OCI-LY3 (cell line): ENCODE measurements around the gene TMEM184B.
"Not testable (repeated sequence)": the region's sequence is repeated elsewhere in the genome, so short reads cannot be mapped to it uniquely, and the experiment has no call there.

ENCODE experiments used
- H2AFZ ChIP-seq: fragments of 200-600, 300-600 bp; shearing (Covaris generic); 2 replicates; pipeline ENCODE4 v1.6.0; 2014; ENCODE audit warnings: antibody characterized with exemption, low read depth, low read length
- H3K27ac ChIP-seq: fragments of 200-600, 300-600 bp; sonication (generic); 2 replicates; pipeline ENCODE4 v1.5.1; 2014; ENCODE audit warnings: mild to moderate bottlenecking, low read length, moderate library complexity, mixed read lengths
- H3K27me3 ChIP-seq: fragments of 200-600, 300-600 bp; sonication (generic); 2 replicates; pipeline ENCODE4 v1.6.1; 2014; ENCODE audit warnings: low read depth, low read length, mixed read lengths
- H3K36me3 ChIP-seq: fragments of 200-600, 300-600 bp; sonication (generic); replicated peaks from 2 replicates; pipeline ENCODE3; 2014; ENCODE audit warnings: low read depth, low read length, mixed read lengths
- H3K4me1 ChIP-seq: fragments of 300-600, 200-600 bp; sonication (generic); 2 replicates; pipeline ENCODE4 v1.6.1; 2014; ENCODE audit warnings: low read length, mixed read lengths
- H3K4me2 ChIP-seq: fragments of 200-600, 300-600 bp; sonication (generic); 2 replicates; pipeline ENCODE4 v1.6.1; 2014; ENCODE audit warnings: low read length, mixed read lengths
- H3K4me3 ChIP-seq: fragments of 300-600, 200-600 bp; sonication (generic); 2 replicates; pipeline ENCODE4 v1.5.1; 2014; ENCODE audit warnings: antibody characterized with exemption, mild to moderate bottlenecking, low read length, moderate library complexity
- H3K79me2 ChIP-seq: fragments of 300-600, 200-600 bp; shearing (Covaris generic); 2 replicates; pipeline ENCODE4 v1.6.1; 2014; ENCODE audit warnings: mild to moderate bottlenecking, low read length, mixed read lengths
- H3K9ac ChIP-seq: fragments of 300-600, 200-600 bp; shearing (Covaris generic); 2 replicates; pipeline ENCODE4 v1.6.0; 2014; ENCODE audit warnings: mild to moderate bottlenecking, low read length, moderate library complexity
- H3K9me3 ChIP-seq: fragments of 200-600, 300-600 bp; shearing (Covaris generic); 2 replicates; pipeline ENCODE4 v1.6.1; 2014; ENCODE audit warnings: low read length, mixed read lengths; ENCODE audit not compliant: insufficient read depth
- H4K20me1 ChIP-seq: fragments of 200-600, 300-600 bp; sonication (generic); 2 replicates; pipeline ENCODE4 v1.6.1; 2016; ENCODE audit warnings: low read length, mixed read lengths; ENCODE audit not compliant: insufficient read depth
- EZH2phosphoT487 ChIP-seq: fragments of 200-600 bp; shearing (Covaris generic); IDR thresholded peaks from 2 replicates; pipeline ENCODE4 v1.6.1; 2018; ENCODE audit warnings: antibody characterized with exemption, mixed run types, low read depth
- TF ChIP-seq, protein P1 (sequence below): fragments of 200-600, 300-600 bp; sonication (generic); IDR thresholded peaks from 2 replicates; pipeline ENCODE4 v1.5.1; 2014; ENCODE audit warnings: antibody characterized with exemption, low read length, low read depth

Gene TMEM184B

DNA sequence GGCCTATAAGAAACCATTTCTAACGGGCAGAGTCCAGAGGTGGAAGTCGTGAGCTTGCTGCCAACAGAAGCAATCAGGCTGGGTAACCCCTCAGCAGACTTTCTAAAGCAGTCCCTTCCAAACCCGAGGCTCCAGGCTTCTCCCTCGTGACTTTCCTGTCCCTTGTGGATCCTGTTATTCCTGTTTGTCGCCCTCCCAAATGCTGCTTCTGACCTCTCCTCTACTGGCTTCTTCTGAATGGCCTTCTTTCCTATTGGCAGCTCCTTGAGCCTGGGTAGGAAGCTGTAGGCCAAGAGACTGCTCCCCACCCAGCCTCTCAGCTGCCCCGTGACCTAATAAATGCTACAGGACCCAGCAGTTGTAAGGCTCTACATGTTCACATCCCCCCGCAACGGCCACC is 36.0 kb downstream of the TMEM184B start:
- no peak overlapping the region for H3K4me2 ChIP-seq
- peaks cover 24% of the 10 kb centered on the region for H3K79me2 ChIP-seq
- TF ChIP-seq EZH2phosphoT487: no peak
- TF ChIP-seq, protein P1, sequence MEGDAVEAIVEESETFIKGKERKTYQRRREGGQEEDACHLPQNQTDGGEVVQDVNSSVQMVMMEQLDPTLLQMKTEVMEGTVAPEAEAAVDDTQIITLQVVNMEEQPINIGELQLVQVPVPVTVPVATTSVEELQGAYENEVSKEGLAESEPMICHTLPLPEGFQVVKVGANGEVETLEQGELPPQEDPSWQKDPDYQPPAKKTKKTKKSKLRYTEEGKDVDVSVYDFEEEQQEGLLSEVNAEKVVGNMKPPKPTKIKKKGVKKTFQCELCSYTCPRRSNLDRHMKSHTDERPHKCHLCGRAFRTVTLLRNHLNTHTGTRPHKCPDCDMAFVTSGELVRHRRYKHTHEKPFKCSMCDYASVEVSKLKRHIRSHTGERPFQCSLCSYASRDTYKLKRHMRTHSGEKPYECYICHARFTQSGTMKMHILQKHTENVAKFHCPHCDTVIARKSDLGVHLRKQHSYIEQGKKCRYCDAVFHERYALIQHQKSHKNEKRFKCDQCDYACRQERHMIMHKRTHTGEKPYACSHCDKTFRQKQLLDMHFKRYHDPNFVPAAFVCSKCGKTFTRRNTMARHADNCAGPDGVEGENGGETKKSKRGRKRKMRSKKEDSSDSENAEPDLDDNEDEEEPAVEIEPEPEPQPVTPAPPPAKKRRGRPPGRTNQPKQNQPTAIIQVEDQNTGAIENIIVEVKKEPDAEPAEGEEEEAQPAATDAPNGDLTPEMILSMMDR: no peak
- no peaks in the 10 kb centered on the region for H3K27me3 ChIP-seq
- no peak overlapping the region for H2AFZ ChIP-seq
- H3K9me3 ChIP-seq: no peaks in the 10 kb centered on the region
- H3K4me3 ChIP-seq: no peak overlapping the region
- H3K9ac ChIP-seq: no peak overlapping the region
- no peaks in the 10 kb centered on the region for H3K4me1 ChIP-seq
- H3K27ac ChIP-seq: no peak overlapping the region
- peaks cover 49% of the 10 kb centered on the region for H4K20me1 ChIP-seq
- peaks cover 79% of the 10 kb centered on the region for H3K36me3 ChIP-seq

DNA sequence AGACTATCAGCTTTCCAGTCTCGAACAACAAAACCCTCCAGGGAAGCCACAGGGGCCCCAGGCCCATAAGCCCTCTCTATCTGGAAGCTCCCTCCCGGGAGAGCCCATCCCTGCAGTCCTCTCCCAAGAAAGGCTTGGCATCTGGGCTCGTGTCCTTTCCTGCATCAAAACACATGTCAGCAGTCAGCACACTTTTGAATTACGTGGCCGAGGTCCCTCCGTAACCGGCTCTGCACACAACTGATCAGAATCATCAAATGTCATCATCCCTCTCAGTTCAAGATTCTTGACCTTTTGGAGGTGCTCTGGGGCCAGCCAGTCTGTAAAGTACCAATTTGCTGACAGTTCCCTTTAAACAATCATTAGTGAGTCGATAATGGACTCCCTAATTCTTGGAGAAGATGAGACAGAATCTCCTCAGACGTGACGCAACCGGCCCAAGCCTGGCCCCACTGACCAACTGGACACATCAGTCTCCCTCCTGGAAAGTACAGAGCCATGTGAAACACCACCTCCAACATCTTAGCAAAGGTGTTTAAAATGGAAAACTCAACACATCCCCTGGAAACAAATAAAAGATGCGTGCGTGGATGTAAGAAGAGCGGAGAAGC is 37.5 kb downstream of the TMEM184B start:
- Histone ChIP-seq H3K79me2 (peaks cover 17% of the 10 kb centered on the region), H3K9me3 (no peaks in the 10 kb centered on the region), H3K36me3 (peaks cover 84% of the 10 kb centered on the region), H2AFZ (no peak overlapping the region), H3K27ac (no peak overlapping the region), H3K27me3 (no peaks in the 10 kb centered on the region), H3K4me2 (no peak overlapping the region), H4K20me1 (peaks cover 40% of the 10 kb centered on the region), H3K4me1 (no peaks in the 10 kb centered on the region), H3K9ac (no peak overlapping the region), H3K4me3 (no peak overlapping the region)
- TF ChIP-seq EZH2phosphoT487: no peak
- TF ChIP-seq, protein P1: no peak

DNA sequence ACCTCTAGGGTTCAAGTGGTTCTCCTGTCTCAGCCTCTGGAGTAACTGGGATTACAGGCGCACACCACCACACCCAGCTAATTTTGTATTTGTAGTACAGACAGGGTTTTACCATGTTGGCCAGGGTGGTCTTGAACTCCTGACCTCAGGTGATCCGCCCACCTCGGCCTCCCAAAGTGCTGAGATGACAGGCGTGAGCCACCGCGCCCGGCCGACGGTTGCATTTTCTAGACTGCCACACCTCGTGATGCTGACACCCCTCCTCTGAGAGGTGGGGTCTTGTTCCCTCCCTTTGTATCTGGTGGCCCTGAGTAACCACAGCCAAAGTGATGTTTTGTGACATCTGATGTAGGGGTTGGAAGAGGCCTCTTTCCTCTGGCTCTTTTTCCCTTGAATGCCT is 39.0 kb downstream of the TMEM184B start:
- not testable (repeated sequence) for H3K9me3 ChIP-seq, H3K27ac ChIP-seq

DNA sequence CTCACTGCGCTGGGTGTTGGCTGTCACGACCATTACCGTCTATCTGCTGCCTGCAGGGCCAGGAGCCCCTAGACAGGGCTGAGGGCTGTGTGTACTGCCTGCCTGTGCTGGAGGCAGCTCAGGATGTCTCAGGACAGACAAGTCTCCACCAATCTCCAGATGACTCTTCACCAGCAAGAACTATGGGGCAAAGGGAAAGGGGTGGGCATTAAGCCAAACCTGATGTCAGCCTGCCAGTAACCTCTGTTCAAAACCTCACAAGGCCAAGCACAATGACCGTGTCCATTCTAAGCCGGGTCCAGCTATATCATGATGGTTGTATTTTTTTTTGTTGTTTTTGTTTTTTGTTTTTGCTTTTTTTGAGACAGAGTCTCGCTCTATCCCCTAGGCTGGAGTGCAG is 39.4 kb downstream of the TMEM184B start:
- Histone ChIP-seq H3K79me2 (peaks cover 5% of the 10 kb centered on the region; the same call in 1 of the 2 replicates), H3K9me3 (no peaks in the 10 kb centered on the region), H3K36me3 (peaks cover 79% of the 10 kb centered on the region), H3K4me2 (no peak overlapping the region), H2AFZ (no peak overlapping the region), H3K27me3 (no peaks in the 10 kb centered on the region), H3K4me3 (no peak overlapping the region), H3K27ac (no peak overlapping the region), H3K9ac (no peak overlapping the region), H3K4me1 (no peaks in the 10 kb centered on the region), H4K20me1 (peaks cover 38% of the 10 kb centered on the region)
- no peak for TF ChIP-seq EZH2phosphoT487

More for the DNA sequence above, 39.0 kb downstream of the TMEM184B start:
- not testable (repeated sequence) for H3K4me2 ChIP-seq, H3K4me1 ChIP-seq, H2AFZ ChIP-seq, H3K79me2 ChIP-seq, H3K27me3 ChIP-seq, H3K4me3 ChIP-seq, H3K9ac ChIP-seq
- Histone ChIP-seq H4K20me1 (peaks cover 40% of the 10 kb centered on the region), H3K36me3 (peaks cover 77% of the 10 kb centered on the region)

DNA sequence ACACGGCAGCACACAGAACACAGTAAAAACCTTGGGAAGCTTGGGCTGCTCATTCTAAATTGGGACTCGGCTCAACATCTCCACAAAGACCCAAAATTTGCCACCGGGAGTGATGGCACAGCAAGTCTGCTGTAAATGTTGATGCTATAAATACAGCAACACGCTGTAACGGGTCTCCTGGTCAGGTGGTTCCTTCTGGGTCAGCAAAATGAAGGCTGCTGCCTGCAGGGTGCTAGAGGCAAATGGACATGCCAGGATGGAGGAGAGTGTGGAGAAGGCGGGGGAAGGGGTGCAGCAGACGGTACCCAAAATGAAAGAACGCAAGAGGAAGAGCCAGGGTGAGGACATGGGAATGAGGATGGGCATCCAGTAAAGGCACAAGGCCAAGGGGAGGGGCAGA is 40.6 kb downstream of the TMEM184B start:
- no peak overlapping the region for H2AFZ ChIP-seq
- no peak overlapping the region for H3K4me3 ChIP-seq
- no peaks in the 10 kb centered on the region for H3K9me3 ChIP-seq
- TF ChIP-seq, protein P1: no peak
- TF ChIP-seq EZH2phosphoT487: no peak
- H3K79me2 ChIP-seq: peaks cover 2% of the 10 kb centered on the region; the same call in 1 of the 2 replicates
- no peak overlapping the region for H3K27ac ChIP-seq
- H3K9ac ChIP-seq: no peak overlapping the region
- no peak overlapping the region for H3K4me2 ChIP-seq
- no peaks in the 10 kb centered on the region for H3K4me1 ChIP-seq
- H4K20me1 ChIP-seq: peaks cover 35% of the 10 kb centered on the region
- H3K36me3 ChIP-seq: peaks cover 86% of the 10 kb centered on the region
- H3K27me3 ChIP-seq: no peaks in the 10 kb centered on the region
